Activated CD4-positive, CD25-positive, alpha-beta regulatory T cell treated with anti-CD3 and anti-CD28 coated beads, Interleukin-2, amount 50 U/mL, for 24 hours (primary cell): Measurements from ENCODE around the gene SERINC3.
A peak's percentile ranks its signal among the peaks of the same experiment; 100 is the strongest.
"Not testable (repeated sequence)": the region's sequence is repeated elsewhere in the genome, so short reads cannot be mapped to it uniquely, and the experiment has no call there.

Experiments used
- ATAC-seq, 2 donors: fragments of 150-1000 bp; cut with Tn5 transposase; one replicate each; pipeline ENCODE4 v1.10.0; 2021; ENCODE audit warnings: mild to moderate bottlenecking in 1 of 2, moderate library complexity in 1 of 2

The SERINC3 gene

GRCh38 chr20:44521484-44522481 is at the start of gene SERINC3:
Gene SERINC3, minus strand, starts transcription at chr20:44522070. Its CDS starts 119 bp downstream, at chr20:44521951.
- ATAC-seq = peak; percentile 99

GRCh38 chr20:44571362-44571988 is 49.6 kb upstream of the SERINC3 start:
- ATAC-seq = no peak

- no peak for ATAC-seq
Measured at GRCh38 chr20:44570367-44570766, 48.5 kb upstream of the SERINC3 start.

GRCh38 chr20:44566811-44567210 is 44.9 kb upstream of the SERINC3 start:
- no peak for ATAC-seq

GRCh38 chr20:44566018-44566417 is 44.1 kb upstream of the SERINC3 start:
- ATAC-seq = no peak

- ATAC-seq = no peak
Measured at GRCh38 chr20:44561876-44562275, 40.0 kb upstream of the SERINC3 start.

- not testable (repeated sequence) for ATAC-seq
Measured at GRCh38 chr20:44560818-44561217, 38.9 kb upstream of the SERINC3 start.

GRCh38 chr20:44560229-44560628 is 38.4 kb upstream of the SERINC3 start:
- ATAC-seq = no peak

- no peak for ATAC-seq
Measured at GRCh38 chr20:44559302-44559701, 37.4 kb upstream of the SERINC3 start.

GRCh38 chr20:44552950-44553908 is 31.4 kb upstream of the SERINC3 start:
- peak; percentile 64 to 79 for ATAC-seq

- no peak for ATAC-seq
Measured at GRCh38 chr20:44552568-44552949, 30.7 kb upstream of the SERINC3 start.

- no peak for ATAC-seq
Measured at GRCh38 chr20:44552050-44552449, 30.2 kb upstream of the SERINC3 start.

- ATAC-seq = no peak
Measured at GRCh38 chr20:44549123-44549522, 27.3 kb upstream of the SERINC3 start.

- no peak for ATAC-seq
Measured at GRCh38 chr20:44547419-44547818, 25.5 kb upstream of the SERINC3 start.

- no peak for ATAC-seq
Measured at GRCh38 chr20:44544263-44544662, 22.4 kb upstream of the SERINC3 start.

GRCh38 chr20:44543358-44543757 is 21.5 kb upstream of the SERINC3 start:
- no peak for ATAC-seq

GRCh38 chr20:44542890-44543289 is 21.0 kb upstream of the SERINC3 start:
- ATAC-seq = no peak

GRCh38 chr20:44541992-44542391 is 20.1 kb upstream of the SERINC3 start:
- ATAC-seq = no peak

GRCh38 chr20:44540834-44541233 is 19.0 kb upstream of the SERINC3 start:
- ATAC-seq = no peak

- ATAC-seq = no peak
Measured at GRCh38 chr20:44537993-44538392, 16.1 kb upstream of the SERINC3 start.

GRCh38 chr20:44536175-44536574 is 14.3 kb upstream of the SERINC3 start:
- ATAC-seq = no peak

- ATAC-seq = no peak
Measured at GRCh38 chr20:44533928-44534327, 12.1 kb upstream of the SERINC3 start.

GRCh38 chr20:44532981-44533331 is 11.1 kb upstream of the SERINC3 start:
- ATAC-seq = peak; percentile 47 to 51
